KMS-11 (cell line): Measurements from ENCODE around the gene TTC3.
"Not testable (repeated sequence)": the region's sequence is repeated elsewhere in the genome, so short reads cannot be mapped to it uniquely, and the experiment has no call there.

Experiments
- H2AFZ ChIP-seq: fragments of 200-600 bp; sonication (generic); 2 replicates; pipeline ENCODE4 v1.6.1; 2016; ENCODE audit warnings: antibody characterized with exemption, mixed run types, low read depth
- H3K27ac ChIP-seq: fragments of 200-600 bp; sonication (generic); 2 replicates; pipeline ENCODE4 v1.6.1; 2016; ENCODE audit warnings: mild to moderate bottlenecking, mixed run types
- H3K27me3 ChIP-seq: fragments of 200-600 bp; sonication (generic); 2 replicates; pipeline ENCODE4 v1.6.1; 2017; ENCODE audit warnings: mild to moderate bottlenecking, low read depth, mixed run types, moderate library complexity; ENCODE audit not compliant: insufficient read depth
- H3K36me3 ChIP-seq: fragments of 200-600 bp; sonication (generic); 2 replicates; pipeline ENCODE4 v1.6.1; 2017; ENCODE audit warnings: mild to moderate bottlenecking, mixed run types; ENCODE audit not compliant: insufficient read depth
- H3K4me1 ChIP-seq: fragments of 200-600 bp; sonication (generic); 2 replicates; pipeline ENCODE4 v1.6.1; 2016; ENCODE audit warnings: mild to moderate bottlenecking, low read depth, mixed run types; ENCODE audit not compliant: poor library complexity, severe bottlenecking
- H3K4me2 ChIP-seq: fragments of 200-600 bp; sonication (generic); 2 replicates; pipeline ENCODE4 v1.7.0; 2016; ENCODE audit warnings: mild to moderate bottlenecking, mixed run types
- H3K4me3 ChIP-seq: fragments of 200-600 bp; sonication (generic); IDR thresholded peaks from 2 replicates; pipeline ENCODE4 v1.6.1; 2017; ENCODE audit warnings: low read depth, low read length, mixed read lengths; ENCODE audit not compliant: insufficient read depth
- H3K79me2 ChIP-seq: fragments of 200-600 bp; sonication (generic); 2 replicates; pipeline ENCODE4 v1.6.1; 2016; ENCODE audit warnings: low read depth, mixed run types; ENCODE audit not compliant: insufficient read depth
- H3K9ac ChIP-seq: fragments of 200-600 bp; sonication (generic); 2 replicates; pipeline ENCODE4 v1.6.1; 2016; ENCODE audit warnings: mild to moderate bottlenecking, mixed run types
- H4K20me1 ChIP-seq: fragments of 200-600 bp; sonication (generic); 2 replicates; pipeline ENCODE4 v1.6.1; 2016; ENCODE audit warnings: mild to moderate bottlenecking, mixed run types; ENCODE audit not compliant: insufficient read depth
- TF ChIP-seq, protein P1 (sequence below): fragments of 200-600 bp; sonication (generic); conservative IDR thresholded peaks from 2 replicates; pipeline ENCODE4 v1.6.1; 2017; ENCODE audit warnings: low read depth, mild to moderate bottlenecking, antibody characterized with exemption, low read length, moderate library complexity, mixed read lengths

Gene TTC3

DNA sequence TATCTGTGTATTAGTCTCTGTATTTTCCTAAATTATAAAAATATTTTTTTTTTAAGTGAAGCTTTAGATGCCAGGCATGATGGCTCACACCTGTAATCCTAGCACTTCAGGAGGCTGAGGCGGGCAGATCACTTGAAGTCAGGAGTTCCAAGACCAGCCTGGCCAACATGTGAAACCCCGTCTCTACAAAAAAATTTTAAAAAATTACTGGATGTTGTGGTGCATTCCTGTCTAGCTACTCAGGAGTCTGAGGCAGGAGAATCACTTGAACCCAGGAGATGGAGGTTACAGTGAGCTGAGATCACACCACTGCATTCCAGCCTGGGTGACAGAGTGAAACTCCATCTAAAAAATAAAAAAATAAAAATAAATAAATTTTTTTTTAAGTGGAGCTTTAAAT is 43.4 kb downstream of the TTC3 start:
- not testable (repeated sequence) for H3K4me2 ChIP-seq, H3K36me3 ChIP-seq

DNA sequence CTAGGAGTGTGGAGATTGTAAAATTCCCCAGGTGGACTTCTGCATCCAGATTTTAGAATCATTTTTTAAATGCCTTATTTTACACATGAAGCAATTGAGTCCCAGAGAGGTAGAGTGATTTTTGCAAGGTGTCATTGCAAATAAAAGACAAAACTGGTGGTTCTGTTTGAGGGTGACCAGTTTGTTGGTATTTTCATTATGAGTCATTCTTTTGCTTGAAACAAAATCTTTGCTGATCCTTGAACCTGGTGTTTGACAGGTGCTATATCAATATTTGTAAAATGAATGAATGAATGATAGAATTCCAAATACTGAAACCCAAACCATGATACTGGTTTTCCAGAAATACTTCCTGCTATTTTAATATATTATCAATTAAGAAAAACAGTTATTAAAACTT is 44.1 kb downstream of the TTC3 start:
- H3K36me3 ChIP-seq, result no peaks in the 10 kb centered on the region
- no peaks in the 10 kb centered on the region for H3K79me2 ChIP-seq
- no peak overlapping the region for H2AFZ ChIP-seq
- H3K4me2 ChIP-seq, result no peak overlapping the region
- no peak overlapping the region for H3K9ac ChIP-seq
- no peaks in the 10 kb centered on the region for H4K20me1 ChIP-seq
- H3K27ac ChIP-seq, result no peak overlapping the region
- H3K4me1 ChIP-seq, result no peaks in the 10 kb centered on the region
- TF ChIP-seq, protein P1, sequence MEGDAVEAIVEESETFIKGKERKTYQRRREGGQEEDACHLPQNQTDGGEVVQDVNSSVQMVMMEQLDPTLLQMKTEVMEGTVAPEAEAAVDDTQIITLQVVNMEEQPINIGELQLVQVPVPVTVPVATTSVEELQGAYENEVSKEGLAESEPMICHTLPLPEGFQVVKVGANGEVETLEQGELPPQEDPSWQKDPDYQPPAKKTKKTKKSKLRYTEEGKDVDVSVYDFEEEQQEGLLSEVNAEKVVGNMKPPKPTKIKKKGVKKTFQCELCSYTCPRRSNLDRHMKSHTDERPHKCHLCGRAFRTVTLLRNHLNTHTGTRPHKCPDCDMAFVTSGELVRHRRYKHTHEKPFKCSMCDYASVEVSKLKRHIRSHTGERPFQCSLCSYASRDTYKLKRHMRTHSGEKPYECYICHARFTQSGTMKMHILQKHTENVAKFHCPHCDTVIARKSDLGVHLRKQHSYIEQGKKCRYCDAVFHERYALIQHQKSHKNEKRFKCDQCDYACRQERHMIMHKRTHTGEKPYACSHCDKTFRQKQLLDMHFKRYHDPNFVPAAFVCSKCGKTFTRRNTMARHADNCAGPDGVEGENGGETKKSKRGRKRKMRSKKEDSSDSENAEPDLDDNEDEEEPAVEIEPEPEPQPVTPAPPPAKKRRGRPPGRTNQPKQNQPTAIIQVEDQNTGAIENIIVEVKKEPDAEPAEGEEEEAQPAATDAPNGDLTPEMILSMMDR, result no peak
- H3K4me3 ChIP-seq, result no peak overlapping the region
- H3K27me3 ChIP-seq, result no peaks in the 10 kb centered on the region

More for the DNA sequence above, 43.4 kb downstream of the TTC3 start:
- not testable (repeated sequence) for H3K4me1 ChIP-seq, H4K20me1 ChIP-seq, H3K4me3 ChIP-seq, H3K79me2 ChIP-seq, H2AFZ ChIP-seq, H3K27me3 ChIP-seq, H3K9ac ChIP-seq, H3K27ac ChIP-seq

DNA sequence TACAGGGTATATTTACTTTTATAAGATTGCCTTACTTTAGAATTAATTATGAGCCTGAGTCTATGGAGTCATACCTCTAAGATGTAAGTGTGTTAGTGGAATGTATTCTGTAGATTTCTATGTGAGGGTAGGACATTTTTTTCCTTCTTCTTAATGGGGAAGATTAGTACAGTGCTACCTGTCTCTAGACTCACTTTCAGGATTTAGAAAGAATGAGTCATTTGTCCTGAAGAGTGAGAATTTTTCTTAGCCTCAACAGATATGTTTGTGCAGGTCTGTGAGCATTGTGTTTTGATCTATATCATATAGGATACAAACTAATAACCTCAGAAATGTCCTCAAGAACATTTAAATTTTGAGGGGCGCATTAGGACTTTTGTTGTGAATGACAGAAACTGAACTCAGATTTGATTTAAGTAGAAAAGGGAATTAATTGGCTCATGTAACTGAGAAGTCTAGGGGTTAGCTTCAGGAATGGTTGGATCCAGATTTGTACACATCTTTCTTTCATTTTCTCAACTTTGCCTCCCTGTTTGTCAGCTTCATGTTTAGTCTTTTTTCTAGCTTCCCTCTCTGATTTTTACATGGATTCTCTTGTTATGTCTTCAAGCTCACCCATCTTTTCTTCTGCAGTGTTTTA is 45.3 kb downstream of the TTC3 start:
- Histone ChIP-seq H2AFZ (no peak overlapping the region), H3K27ac (no peak overlapping the region), H3K27me3 (no peaks in the 10 kb centered on the region), H3K9ac (no peak overlapping the region), H3K4me1 (no peaks in the 10 kb centered on the region), H3K36me3 (no peaks in the 10 kb centered on the region), H4K20me1 (no peaks in the 10 kb centered on the region), H3K4me2 (no peak overlapping the region), H3K79me2 (no peaks in the 10 kb centered on the region), H3K4me3 (no peak overlapping the region)
- TF ChIP-seq, protein P1, result no peak

DNA sequence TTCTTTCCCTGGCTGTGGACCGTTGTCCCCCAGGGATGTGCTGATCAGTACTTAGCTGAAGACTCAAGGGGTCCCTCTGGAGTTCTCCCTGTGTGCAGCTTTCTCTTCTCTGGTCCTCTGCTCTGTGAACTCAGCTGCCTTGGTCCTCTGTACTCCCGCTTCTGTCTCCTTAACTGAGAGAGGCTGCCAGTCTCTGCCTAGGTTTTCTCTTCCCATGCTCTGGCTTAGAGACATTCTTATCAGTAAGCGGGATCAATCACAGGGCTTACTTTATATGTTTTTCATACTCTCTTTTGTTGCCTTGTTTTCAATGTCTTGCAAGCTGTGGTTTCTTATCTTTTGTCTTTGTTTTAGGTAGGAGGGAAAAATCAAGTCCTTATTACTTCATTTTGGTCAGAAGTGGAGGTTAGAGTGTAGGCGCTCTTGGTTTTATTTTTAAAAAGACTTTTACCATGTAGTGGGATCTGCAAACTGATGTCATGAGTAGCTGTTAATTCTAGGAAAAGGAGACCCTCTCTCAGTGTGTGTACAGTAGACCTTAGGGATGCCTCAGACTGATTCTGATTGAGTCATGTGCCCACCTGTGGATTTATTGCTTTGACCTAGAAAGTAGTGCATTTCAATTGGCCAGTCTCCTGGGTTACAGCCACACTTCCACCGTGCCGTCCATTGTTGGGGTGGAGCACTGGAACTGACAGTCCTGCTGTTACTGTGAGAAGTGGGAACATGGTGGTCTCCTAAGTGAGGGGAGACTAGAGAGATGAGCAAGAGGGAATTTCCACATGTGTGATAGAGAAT is 46.6 kb downstream of the TTC3 start:
- Histone ChIP-seq H3K4me1 (no peaks in the 10 kb centered on the region), H3K4me2 (no peak overlapping the region), H3K36me3 (no peaks in the 10 kb centered on the region), H3K27ac (no peak overlapping the region), H4K20me1 (no peaks in the 10 kb centered on the region), H3K4me3 (no peak overlapping the region), H3K9ac (no peak overlapping the region), H3K79me2 (no peaks in the 10 kb centered on the region), H2AFZ (no peak overlapping the region), H3K27me3 (no peaks in the 10 kb centered on the region)
- TF ChIP-seq, protein P1, result no peak

DNA sequence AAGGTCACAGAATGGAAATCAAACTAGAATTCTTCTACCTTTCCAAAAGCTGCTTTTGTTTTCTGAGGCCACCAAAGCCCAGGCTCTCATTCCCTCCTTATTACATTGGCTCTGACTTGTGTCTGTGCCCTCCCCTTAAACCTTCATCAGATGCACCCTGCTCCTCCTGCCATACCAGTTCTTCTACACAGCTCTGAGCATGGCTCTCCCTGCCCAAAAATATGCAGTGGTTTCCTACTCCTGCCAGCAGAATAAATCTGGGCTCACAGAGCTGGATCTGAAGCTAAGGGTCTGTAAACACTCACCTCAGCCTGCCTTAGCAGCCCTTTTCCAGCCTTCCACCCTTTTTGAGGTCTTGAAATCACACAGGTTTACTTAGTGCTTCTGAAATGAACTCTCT is 55.0 kb downstream of the TTC3 start:
- TF ChIP-seq, protein P1, result no peak

More for the DNA sequence above, 55.0 kb downstream of the TTC3 start:
- Histone ChIP-seq H3K9ac (no peak overlapping the region), H3K27me3 (no peaks in the 10 kb centered on the region), H3K4me2 (no peak overlapping the region), H4K20me1 (no peaks in the 10 kb centered on the region), H2AFZ (no peak overlapping the region), H3K4me1 (no peaks in the 10 kb centered on the region), H3K36me3 (no peaks in the 10 kb centered on the region), H3K4me3 (no peak overlapping the region), H3K27ac (no peak overlapping the region), H3K79me2 (no peaks in the 10 kb centered on the region)
